Karpas-422 (cell line): Measurements from ENCODE around the gene EREG. TPM values are rescaled to one million over a fixed set of nuclear protein-coding genes. Genes with fewer than 3 reads are reported as not detected.

Experiments
- total RNA-seq: library from RNA; depleted of rRNA; stranded (reverse); fragments of >200 nt; shearing (Covaris generic); gene quantifications from 2 replicates; pipeline ENCODE4 v1.2.3, GENCODE V29; 2014; ENCODE audit warnings: low replicate concordance; rRNA removed

Gene EREG
- total RNA-seq, 1 experiment from 2014 or later = not detected

Other genes with a start within 250 kb of the EREG start
- gene MTHFD2L, start 207.0 kb upstream of the EREG start, total RNA-seq = 10.5 and 23.6 TPM in 2 replicates
- not detected in 2 replicates for gene EPGN, start 56.7 kb upstream of the EREG start, total RNA-seq
- not detected in 2 replicates for gene AREG, start 80.0 kb downstream of the EREG start, total RNA-seq